ENCODE results near the gene ISCA2.
"Not testable (repeated sequence)": the region's sequence is repeated elsewhere in the genome, so short reads cannot be mapped to it uniquely, and the experiment has no call there.

Gene ISCA2

DNA sequence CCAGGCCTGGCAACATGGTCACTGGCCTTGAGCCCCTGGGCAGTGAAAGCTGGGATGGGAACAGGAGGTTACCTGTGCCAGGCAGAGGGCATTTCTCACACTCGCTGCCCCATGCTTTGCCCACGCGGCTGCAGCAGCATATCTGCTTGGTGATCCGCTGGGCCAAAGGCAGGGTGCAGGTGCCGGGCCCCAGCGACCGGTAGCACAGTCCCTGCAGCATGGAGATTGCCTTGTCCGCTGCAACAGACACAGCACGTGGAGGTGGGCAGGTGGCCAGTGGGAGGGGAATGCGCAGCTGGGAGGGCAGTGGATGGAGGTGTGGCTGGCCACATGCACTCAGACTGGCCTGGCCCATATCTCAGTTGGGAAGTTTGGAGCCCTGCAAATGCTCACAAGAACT, 35.3 kb downstream of the ISCA2 start:
- no peak for DNase-seq (ENCODE audit: low read depth)

GRCh38 chr14:74531006-74531405, 37.4 kb downstream of the ISCA2 start:
- no peak for DNase-seq (ENCODE audit: low read depth)

DNA sequence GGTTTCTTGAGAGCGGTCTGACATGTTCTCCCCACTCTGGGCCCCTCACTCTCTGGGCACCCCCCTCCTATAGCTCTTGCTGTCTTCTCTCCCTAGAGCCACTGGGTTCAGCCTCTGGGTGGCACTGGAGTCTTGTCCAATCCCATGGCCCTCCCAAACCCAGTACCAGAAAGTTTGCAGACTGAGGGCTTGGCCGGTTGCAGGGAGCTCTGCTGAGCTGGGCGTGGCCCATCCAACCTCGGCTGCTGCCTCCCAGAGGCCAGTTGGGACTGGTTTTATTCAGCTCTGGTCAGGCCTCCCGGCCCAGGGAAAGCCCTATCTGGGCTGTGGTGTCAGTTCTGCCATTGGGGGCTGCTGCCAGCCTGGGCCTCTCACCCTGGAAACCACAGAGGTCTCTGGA, 37.9 kb downstream of the ISCA2 start:
- no peak for DNase-seq (ENCODE audit: low read depth)

- DNase-seq (ENCODE audit: low read depth) = no peak
Measured at GRCh38 chr14:74532246-74532645, 38.7 kb downstream of the ISCA2 start.

DNA sequence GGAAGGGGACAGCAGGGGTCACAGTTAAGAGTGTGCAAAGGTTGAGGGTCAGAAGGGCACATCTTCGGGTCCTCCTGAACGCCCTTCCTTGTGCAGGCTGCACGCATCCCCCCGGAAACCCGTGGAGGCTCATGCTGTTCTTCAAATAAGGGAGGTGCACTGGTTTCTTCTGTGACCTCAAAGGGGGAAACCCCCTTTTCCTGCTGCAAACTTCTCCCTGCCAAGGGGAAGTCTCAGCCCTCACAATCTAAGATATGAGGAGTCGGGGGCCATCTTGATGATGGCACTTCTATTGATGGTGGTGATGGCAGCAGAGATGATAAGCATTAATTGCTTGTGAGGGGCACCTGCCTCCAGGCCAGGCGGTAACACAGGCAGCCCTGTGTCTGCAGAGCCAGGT, 40.0 kb downstream of the ISCA2 start:
- no peak for DNase-seq (ENCODE audit: low read depth)

- DNase-seq (ENCODE audit: low read depth) = no peak
Measured at GRCh38 chr14:74535756-74536325, 42.3 kb downstream of the ISCA2 start.

DNA sequence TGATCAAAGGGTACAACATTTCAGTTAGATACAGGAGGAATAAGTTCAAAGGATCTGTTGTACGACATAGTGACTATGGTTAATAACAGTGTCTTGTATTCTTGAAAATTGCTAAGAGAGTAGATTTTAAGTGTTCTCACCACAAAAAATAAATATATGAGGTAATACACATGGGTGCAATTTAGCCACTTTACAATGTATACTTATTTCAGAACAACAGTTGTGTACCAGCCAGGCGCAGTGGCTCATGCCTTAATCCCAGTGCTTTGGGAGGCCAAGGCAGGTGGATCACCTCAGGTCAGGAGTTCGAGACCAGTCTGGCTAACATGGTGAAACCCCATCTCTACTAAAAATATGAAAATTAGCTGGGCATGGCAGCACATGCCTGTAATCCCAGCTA, 42.8 kb downstream of the ISCA2 start:
- not testable (repeated sequence) for DNase-seq (ENCODE audit: low read depth)

DNA sequence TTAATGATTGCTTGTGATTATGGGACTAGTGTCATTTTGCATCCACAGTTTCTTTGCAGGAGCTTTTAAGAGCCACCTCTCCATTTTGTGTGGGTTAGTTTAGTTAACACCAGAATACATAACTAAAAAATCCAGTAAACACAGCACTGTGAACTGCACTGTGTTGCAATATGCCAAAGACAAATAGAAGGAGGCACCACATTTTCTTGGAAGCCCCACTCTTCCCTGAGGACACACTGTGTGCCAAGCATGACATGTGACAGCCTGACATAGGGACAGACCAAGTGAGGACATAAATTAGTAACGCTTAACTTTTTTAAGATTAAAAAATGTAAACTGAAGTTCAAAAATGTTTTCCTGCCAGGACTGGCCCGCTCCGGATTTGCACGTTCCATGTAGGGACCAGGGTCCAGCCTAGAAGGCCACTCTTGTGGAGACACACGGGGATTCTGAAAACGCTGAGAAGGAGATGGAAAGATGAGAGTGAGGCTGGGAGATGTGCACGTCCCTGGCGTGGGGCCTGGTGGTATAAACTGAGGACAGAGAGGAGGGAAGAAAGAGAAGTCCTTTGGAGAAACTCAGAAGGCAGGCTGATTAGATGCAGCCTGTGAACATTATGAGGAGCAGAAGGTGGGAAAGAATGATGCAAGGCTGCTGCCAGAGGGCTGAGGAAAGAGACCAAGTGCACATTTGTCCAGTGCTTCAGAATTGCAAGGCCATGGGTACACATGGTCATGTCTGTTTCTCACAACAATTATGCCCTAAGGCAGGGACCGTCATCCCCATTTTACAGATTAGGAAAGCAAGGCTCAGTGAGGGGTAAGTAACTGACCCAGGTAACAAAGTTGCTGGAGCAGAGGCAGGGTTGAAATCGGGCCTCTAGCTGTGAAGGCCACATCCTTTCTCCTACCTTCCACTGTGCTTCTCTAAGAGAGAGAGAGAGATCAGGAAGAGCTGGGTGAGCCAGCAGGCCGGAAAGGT, 45.1 kb downstream of the ISCA2 start:
- no peak for DNase-seq (ENCODE audit: low read depth)

DNA sequence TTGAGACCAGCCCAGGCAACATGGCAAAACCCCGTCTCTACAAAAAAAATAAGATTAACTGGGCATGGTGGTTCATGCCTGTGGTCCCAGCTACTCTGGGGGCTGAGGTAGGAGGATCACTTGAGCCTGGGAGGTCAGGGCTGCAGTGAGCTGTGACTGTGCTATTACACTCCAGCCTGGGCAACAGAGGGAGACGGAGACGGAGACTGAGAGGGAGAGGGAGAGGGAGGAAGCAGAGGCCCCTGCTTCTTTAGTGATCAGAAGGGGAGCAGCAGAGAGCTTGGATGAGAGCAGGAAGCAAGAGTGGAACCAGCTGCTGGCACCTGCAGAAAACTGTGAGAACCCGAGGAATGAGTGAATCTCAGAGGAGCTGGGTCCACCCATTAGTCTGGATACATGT, 45.9 kb downstream of the ISCA2 start:
- DNase-seq (ENCODE audit: low read depth) = no peak

DNA sequence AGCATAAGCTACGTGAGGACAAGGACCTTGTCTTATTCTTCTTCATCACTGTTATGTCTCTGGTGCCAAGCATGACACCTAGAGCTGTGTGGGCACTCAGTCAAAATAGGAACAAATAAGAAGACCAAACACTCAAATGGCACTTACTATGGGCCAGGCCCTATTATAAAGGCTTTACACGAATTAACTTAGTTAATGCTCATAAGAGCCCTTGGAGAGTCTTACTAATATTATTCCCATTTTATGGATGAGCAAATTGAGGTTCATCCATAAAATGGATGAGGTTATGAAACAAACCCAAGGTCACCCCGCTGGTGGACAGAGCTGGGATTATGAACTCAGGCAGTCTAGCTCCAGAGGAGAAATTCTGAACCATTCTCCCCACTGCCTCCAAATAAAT, 47.7 kb downstream of the ISCA2 start:
- DNase-seq (ENCODE audit: low read depth) = no peak

DNA sequence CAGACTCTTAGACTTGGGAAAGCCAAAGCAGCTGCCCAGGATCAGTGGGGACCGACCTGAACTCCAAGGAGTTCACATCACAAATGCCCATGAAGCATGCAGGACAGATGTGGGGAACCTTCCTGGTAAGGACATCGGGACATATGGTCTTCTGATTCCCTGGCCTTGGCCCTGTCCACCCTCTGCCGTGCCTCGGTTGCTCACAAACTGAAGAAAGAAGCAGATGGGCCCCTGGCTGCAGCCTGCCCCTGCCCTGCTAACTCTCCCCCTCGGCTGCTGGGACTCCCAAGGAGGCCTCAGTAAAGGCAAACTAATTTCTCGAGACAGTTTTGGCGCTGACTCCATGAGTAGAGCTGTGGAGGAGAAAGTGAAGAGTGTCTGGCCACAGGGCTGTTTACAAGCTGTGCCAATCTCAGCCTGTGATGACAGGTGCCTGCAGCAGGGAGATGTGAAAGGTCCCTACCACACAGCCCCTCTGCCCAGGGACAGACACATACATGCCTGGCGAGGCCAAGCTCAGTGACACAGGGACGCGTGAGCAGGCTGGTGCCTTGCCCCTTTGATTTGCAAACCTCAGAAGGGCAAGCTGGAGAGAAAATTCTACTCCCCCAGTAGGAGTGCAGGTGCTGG, 48.6 kb downstream of the ISCA2 start:
- DNase-seq (ENCODE audit: low read depth) = no peak

- DNase-seq (ENCODE audit: low read depth) = no peak
Measured at GRCh38 chr14:74543771-74544438, 50.3 kb downstream of the ISCA2 start.

GRCh38 chr14:74545386-74545785, 51.8 kb downstream of the ISCA2 start:
- no peak for DNase-seq (ENCODE audit: low read depth)

DNA sequence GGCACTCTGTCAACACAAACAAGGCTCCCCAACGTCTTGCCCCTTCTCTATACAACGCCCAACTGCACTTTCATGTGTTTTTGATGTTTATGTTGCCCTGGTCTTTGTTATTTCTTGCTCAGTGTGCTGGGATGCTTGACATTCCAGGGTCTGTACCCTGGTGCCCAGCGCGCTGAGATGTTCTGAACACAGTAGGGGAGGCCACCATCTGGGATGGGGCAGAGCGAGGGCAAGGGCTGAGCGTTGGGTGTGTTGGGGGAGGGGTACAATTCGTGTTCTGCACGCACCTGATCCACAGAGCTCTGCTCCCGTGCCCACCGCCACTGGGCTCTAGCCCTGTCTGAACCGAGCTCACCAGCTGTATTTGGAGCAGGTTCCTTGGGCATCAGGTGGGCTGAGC, 52.9 kb downstream of the ISCA2 start:
- DNase-seq (ENCODE audit: low read depth) = no peak

Measured in stimulated activated CD8-positive, alpha-beta memory T cell treated with anti-CD3 and anti-CD28 coated beads, Interleukin-12 subunit alpha, Interleukin-12 subunit beta, amount 100 ng/mL, for 4 hours (primary cell).